GM21529 (cell line): Measurements from ENCODE around the gene KATNB1.
"Not testable (repeated sequence)": the region's sequence is repeated elsewhere in the genome, so short reads cannot be mapped to it uniquely, and the experiment has no call there.

Source experiments
- ATAC-seq: cut with Tn5 transposase; IDR thresholded peaks from one replicate; pipeline ENCODE4 v1.9.1; 2021; ENCODE audit not compliant: unreplicated experiment

Gene KATNB1

DNA sequence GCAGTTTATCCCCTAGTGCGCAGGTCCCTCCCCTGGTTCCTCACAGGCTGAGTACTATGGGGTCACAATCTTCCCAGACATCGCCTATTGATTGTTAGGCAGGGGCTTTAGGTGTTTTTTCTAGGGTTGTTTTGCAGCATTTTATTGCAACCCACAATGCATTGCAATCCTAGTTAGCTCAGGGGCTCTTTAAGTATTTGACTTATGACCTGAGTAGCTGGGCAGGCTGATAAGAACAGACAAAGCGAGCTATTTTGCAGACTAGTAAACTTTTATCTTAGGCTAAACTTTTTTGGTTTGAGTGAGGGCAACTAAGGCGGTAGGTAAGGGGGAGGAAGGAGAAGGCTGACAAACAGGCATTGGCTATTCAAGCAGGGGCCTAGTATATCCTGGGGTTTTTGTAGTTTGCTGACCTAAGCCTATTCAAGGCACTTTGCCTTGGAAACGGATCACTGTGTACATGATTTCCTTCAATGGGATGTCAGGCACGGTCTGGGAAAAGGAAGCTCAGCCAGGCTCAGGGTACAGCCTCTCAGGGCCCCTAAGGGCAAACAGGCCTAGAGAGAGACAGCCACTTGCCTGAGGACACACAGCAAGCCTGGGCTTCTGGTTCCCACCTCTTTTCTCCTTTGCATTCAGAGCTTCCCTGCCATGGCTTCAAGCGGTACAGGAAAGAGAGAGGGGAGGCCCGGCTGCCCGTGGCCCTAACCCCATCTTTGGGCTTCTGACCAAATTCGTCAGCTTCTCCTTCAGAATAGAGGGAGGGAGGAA, 34.6 kb upstream of the KATNB1 start:
- ATAC-seq, result no peak

DNA sequence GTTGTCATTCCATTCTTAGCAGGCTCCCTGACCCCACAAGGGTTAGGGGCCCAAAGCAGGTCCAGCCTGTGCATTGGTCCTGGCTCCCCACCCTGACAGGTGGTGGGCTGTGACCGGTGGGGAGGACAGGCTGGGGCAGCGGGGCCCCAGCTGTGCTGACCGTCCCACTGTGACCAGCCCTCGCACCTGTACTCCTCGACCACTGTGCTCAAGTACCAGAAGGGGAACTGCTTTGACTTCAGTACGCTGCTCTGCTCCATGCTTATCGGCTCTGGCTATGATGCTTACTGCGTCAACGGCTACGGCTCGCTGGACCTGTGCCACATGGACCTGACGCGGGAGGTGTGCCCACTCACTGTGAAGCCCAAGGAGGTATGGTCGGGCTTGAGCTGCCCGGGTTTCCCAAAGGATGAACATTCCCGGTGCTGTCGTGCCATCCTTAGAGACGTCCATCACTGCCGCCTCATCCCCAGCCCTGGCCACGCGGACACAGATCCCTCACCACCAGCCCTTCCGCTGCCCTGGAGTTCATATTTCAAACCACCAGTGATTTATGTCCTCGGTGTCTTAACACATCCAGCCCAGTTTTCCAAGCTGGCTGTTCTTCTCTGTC, 33.7 kb upstream of the KATNB1 start:
- ATAC-seq, result no peak

DNA sequence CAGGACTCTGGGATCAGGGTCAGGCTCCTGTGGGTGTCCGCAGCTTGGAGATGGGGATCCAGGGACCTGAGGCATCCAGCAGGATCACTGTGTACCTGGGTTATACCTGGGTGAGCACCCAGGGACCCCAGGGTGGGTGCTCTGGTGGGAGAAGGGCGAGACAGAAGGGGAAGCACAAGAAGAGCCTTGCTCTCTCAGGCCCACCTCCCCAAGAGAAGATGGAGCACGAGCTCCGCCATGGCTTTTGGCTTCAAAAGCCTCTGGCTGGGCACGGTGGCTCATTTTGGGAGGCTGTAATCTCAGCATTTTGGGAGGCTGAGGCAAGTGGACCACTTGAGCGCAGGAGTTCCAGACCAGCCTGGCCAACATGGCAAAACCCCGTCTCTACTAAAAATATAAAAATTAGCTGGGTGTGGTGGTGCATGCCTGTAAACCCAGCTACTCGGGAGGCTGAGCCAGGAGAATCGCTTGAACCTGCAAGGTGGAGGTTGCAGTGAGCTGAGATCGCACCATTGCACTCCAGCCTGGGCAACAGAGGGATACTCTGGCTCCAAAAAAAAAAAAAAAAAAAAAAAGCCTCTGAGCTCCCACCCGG, 32.1 kb upstream of the KATNB1 start:
- no peak for ATAC-seq

DNA sequence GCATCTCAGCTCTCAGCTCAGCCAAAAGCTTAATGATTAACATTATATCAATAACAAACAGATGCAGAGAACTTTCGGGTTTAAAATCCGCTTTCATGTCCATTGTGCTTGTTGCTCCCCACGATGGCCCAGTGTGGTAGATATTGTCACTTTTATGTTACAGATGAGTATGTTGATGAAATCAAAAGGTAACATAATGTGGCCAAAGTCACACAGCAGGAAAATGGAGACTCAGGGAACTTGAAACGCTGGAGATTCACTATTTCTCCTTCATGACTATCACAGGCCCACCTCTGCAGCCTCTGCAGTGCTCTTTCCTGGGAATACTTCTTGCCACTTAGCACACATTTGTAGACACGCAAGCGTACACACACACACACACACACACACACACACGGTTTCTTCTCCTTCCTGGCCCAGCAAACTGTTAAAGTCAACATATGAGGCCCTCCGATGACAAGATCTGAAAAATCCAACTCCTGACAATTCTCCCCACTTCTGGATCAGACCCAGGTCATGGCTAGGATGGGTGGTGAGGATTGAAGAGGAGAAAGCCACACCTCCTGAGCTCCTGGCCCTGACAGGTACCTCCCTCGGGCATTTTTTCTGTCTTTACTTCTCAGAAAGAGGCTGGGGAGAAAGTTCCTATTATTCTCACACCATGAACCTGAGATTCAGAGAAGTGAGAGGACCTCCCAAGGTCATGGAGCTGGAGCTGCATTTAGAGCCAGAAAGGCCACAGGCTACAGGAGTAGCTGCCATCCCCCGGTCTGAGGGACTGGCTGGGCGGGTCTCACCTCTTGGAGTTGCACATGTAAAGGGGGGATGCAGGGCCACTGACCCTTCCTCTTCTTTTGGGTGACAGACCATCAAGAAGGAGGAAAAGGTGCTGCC, 31.3 kb upstream of the KATNB1 start:
- ATAC-seq, result no peak

DNA sequence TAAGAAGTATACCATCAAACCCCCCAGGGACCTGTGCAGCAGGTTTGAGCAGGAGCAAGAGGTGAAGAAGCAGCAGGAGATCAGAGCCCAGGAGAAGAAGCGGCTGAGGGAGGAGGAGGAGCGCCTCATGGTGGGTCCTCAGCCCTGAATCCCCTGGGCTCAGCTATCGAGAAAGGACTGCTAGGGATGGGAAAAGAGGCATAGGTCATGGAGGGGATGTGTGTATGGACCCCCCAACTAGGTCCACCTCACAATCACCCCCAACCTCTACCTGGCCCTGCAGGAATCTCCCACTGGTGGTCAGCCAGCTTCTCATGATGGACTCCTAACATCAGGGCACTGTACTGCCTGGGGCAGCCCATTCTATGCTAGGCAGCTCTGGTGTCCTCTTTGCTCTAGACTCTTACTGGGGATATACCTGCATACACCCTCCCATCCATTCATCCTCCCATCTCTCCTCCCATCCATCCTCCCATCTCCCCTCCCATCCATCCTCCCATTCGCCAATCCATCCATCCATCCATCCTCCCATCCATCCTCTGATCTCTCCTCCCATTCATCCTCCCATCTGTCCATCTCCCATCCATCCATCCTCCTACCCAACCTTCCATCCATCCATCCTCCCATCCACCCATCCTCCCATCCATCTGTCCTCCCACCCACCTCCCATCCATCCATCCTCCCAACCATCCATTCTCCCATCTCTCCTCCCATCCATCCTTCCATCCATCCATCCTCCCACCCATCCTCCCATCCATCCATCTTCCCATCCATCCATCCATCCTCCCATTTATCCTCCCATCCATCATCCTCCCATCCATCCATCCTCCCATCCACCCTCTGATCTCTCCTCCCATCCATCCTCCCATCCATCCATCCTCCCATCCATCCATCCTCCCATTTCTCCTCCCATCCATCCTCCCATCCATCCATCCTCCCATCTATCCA, 30.4 kb upstream of the KATNB1 start:
- ATAC-seq, result no peak

DNA sequence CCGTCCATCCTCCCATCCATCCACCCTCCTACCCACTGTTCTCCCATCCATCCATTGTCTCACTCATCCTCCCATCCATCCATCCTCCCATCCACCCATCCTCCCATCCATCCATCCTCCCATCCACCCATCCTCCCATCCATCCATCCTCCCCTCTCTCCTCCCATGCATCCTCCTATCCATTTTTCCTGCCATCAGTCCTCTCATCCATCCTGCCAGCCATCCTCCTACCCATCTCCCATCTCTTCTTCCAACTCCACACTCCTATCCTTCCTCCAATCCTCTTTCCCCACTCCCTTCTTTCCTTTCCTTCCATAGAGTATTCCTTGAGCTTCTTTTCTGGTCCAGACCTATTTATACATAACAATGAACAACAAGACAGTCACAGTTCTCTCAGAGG, 28.9 kb upstream of the KATNB1 start:
- no peak for ATAC-seq

DNA sequence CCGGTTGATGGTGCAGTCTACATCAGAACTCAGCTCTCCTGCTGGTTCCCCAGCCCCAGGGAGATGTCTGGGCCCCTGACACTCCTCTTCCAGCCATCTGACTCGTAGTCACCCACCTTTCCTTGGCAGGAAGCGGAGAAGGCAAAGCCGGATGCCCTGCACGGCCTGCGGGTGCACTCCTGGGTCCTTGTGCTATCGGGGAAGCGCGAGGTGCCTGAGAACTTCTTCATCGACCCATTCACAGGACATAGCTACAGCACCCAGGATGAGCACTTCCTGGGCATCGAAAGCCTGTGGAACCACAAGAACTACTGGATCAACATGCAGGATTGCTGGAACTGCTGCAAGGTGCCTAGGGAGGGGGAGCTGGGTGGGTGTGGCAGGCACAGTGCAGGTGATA, 28.2 kb upstream of the KATNB1 start:
- ATAC-seq, result no peak

DNA sequence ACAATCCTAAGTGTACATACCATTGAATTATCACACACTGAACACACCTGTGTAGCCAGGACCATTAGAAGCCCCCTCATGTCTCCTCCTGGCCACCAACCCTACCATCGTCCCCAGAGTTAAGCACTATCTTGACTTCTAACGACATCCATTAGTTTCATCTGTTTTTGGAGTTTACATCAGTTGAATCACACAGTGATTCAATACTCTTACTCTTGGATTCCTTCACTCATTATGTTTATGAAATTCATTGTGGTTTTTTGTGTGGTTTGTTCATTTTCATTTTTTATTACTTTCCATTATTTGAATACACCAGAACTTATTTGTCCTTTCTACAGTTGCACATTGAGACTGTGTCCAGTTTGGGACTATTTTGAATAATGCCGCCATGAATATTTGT, 27.4 kb upstream of the KATNB1 start:
- ATAC-seq, result no peak

DNA sequence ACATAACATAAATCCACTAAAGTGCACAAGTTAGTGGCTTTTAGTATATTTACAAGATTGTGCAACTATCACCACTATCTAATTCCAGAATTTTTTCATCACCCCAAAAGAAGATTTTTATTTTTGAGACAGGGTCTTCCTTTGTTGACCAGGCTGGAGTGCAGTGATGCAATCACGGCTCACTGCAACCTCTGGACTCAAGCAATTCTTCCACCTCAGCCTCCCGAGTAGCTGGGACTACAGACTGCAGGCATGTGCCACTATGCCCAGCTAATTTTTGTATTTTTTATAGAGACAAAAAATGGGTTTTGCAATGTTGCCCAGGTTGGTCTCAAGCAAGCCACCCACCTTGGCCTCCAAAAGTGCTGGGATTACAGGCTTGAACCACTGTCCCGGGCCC, 25.9 kb upstream of the KATNB1 start:
- ATAC-seq, result no peak

DNA sequence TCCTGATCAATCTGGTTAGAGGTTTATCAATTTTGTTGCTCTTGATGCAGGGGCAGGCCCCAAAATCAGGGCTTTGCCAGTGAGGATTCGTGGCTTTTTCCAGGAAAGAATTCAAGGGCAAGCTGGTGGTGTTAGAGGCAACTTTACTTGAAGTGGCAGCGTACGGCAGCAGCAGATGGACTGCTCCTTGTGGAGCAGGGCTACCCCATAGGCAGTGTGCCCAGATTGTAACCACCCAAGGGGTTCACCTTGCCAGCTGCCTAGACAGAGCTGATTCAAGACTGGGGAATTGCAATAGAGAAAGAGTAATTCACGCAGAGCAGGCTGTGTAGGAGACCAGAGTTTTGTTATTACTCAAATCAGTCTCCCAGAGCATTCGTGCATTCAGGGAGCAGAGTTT, 24.2 kb upstream of the KATNB1 start:
- no peak for ATAC-seq

DNA sequence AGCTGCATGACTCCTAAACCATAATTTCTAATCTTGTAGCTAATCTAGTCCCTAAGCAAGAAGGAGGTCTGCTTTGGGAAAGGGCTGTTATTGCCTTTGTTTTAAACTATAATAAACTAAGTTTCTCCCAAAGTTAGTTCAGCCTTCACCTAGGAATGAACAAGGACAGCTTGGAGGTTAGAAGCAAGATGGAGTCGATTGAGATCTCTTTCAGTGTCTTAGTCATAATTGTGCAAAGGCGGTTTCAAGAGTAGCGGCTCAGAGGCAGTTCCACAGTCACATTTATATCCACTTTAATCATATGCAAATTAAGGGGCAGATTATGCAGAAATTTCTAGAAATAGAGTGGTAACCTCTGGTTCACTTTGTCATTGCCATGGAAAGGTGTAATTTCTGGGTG, 23.6 kb upstream of the KATNB1 start:
- ATAC-seq, result no peak

DNA sequence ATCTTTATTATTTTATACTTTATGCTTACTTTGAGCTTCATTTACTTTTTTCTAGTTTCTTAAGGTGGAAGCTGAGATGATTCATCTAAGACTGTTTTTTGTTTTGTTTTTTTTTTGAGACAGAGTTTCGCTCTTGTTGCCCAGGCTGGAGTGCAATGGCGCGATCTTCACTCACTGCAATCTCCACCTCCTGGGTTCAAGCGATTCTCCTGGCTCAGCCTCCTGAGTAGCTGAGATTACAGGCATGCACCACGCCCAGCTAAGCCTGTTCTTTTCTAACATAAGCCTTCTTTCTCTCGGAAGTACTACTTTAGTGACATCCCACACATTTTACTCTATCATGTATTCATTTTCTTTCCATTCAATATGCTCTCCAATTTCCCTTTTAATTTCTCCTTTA, 23.0 kb upstream of the KATNB1 start:
- ATAC-seq, result not testable (repeated sequence)

DNA sequence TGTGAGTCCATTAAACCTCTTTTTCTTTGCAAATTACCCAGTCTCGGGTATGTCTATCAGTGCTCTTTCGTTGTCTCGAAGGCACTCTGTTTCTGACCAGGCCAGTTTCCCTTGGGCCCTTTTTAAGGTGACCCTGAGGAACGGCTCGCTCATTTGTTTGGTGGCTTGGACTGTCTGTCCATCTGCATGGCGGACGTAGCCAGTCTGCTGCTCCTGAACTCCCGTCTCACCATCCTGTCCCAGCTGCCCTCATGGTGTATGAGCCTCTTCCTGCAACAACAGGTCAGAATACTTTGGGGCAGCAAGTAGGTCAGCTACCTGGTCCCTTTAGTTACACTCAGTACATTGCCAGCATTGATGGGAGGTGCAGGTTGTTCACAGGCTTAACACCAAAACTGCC, 22.0 kb upstream of the KATNB1 start:
- no peak for ATAC-seq

DNA sequence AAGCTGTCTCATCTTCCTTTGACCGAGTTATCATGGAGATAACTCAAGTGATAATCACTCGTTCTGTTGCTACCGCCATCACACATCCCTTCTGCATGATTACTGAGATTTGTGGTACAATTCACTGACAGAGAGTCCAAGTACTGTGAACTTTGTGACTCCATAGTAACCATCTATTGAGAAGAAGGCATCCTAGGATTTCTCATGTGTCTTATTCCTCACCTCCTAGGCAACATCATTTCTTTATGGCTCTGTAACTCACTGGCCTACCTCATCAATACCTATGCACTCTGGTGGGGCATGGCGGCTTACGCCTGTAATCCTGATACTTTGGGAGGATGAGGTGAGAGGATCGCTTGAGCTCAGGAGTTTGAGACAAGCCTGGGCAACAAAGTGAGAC, 21.5 kb upstream of the KATNB1 start:
- no peak for ATAC-seq

DNA sequence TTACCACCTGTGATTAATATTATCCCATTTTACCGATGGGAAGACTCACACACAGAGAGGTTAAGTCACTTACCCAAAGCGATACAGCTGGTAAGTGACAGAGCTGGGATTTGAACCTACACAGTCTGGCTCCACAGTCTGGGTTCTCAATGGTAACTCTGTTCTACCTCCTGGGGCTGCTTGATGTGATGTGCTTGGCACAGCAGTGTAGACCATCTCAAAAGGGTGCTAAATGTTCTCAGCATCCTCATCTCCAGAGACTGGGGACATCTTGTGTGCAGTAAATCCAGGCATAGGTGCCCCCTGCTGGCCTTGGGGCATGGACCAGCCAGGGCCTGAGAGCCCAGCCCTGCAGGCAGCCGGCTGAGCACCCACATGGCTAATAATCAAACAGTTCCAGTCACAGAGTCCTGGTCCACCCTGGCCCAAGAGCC, 15.4 kb upstream of the KATNB1 start:
- ATAC-seq, result no peak

DNA sequence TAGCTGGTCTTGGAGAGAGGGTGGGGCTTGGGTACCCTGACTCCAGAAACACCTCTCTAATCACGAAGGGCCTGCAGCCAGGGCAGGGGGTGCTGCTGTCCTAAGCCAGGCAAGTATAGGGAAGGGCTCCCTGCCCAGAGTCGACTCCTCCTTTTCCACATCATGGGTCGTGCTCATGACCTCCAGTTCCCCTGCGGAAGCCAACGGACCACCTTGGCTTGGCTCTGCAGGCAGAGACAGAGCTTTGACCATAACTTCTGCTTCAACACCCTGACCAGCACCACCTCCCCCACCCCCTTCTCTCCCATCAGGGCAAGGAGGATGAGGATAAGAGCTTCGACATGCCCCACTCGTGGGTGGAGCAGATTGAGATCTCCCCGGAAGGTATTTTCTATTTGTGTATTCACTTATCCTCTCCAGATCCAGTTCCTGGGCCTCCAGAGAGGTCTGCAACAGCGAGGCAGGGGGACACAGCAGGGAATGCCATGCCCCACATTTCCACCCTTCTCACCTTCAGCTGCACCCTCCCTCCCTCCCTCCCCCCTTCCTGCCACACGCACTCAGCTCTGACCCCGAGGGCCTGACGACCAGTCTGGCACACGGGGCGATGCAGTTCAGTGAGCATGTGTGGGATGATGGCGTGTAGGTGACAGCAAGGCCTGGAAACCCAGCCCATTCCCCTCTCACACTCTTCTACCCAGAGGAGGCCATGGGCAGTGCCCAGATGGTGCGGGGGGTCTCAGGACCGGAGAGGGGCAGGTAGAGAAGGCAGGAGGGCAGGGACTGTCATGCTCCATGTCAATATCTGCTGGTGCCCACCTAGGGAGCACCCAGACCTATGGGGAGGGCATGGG, 14.0 kb upstream of the KATNB1 start:
- no peak for ATAC-seq

DNA sequence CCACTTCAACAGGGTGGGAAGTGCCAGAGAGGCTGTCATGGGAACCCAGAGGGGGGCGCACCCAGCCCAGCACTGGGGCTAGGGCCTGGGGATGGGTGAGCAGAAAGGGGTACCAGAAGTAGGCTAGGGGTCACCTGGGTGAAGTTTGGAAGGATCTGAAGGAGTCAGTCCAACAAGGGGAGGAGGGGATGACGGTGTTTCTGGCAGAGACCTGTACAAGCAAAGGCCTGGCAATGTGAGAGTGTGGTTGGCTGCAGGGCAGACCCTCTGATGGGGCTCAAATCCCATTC, 13.4 kb upstream of the KATNB1 start:
- ATAC-seq, result no peak

DNA sequence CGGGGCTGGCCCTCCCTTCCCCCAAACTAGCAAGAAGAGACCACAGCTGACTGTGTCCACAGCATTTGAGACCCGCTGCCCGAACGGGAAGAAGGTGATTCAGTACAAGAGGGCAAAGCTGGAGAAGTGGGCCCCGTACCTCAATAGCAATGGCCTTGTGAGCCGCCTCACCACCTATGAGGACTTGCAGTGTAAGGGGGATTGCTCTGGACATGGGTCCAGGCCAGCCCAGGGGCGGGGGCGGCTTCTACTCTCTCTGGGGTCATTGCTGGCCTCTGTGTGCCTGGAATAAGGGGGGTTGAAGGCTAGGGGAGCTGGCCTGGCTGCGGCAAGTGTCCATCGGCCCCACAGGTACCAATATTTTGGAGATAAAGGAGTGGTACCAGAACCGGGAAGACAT, 12.9 kb upstream of the KATNB1 start:
- ATAC-seq, result no peak

DNA sequence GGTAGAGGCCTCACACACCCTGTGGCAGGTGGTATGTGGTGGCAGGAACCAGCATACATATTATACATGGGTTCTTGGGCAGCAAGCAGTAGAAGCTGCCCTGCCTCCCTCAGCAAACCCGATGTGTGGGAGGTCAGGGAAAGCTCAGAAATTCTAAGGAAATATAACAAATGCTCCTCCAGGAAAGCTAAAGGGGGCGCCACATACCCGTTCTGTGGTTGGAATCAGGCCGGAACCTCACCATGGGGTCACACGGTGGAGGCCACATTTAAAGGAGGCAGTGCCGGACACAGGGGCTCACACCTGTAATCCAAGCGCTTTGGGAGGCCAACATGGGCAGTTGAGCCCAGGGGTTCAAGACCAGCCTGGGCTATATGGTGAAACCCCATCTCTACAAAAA, 12.4 kb upstream of the KATNB1 start:
- no peak for ATAC-seq

DNA sequence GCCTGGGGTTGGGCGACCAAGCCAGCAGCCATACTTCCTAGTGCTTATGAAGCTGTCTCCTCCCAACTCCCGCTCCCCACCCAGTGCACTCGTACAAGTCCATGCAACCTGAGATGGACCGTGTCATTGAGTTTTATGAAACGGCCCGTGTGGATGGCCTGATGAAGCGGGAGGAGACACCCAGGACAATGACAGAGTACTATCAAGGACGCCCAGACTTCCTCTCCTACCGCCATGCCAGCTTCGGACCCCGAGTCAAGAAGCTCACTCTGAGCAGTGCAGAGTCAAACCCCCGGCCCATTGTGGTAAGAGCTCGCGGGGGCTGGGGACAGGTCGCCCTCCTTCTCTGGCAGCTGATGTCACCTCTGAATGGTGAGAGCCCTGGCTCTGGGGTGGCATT, 11.0 kb upstream of the KATNB1 start:
- ATAC-seq, result no peak
